ENCODE measurements around the gene PPIA.
"Not testable (repeated sequence)": the region's sequence is repeated elsewhere in the genome, so short reads cannot be mapped to it uniquely, and the experiment has no call there.

The PPIA gene

DNA sequence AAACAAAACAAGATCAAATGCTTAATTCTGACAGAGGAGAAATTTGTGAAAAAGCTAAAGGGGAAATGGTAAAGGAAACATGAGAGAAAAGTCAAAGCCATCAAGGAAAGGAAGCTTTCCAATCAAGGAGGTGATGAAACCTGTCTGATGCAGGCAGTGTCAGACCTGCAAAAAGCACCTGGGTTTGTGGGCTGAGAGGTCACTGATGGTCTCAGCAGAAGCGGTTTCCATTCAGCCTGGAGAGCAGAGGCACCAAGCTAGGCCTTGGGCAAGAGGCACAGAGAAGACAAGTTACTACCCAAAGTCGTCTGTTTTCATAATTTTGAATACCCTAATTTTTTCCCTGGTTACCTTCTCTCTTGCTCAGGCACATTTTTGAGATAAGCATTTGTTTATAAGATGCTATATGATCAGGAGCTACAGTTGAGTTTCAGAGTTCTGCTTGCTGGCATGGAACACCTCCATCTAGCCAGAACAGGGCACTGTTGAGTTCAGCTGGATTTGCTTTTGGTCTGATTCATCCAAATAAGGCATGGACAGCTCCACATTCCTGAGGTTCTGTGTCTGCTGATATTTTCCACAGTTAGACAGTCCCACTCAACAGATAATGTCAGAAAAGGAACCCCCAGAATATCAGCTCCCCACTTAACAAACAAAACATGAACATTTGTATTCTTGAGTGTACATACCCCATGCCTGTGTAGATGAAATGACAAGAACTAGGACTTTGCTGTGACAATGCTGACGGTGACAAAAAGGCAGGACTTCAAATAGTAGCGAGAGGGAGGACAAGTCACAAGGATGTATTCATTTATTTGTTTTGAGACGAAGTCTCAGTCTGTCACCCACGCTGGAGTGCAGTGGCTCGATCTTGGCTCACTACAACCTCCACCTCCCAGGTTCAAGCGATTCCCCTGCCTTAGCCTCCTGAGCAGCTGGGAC lies 4.9 kb upstream of the PPIA start:
- no peak for DNase-seq

DNA sequence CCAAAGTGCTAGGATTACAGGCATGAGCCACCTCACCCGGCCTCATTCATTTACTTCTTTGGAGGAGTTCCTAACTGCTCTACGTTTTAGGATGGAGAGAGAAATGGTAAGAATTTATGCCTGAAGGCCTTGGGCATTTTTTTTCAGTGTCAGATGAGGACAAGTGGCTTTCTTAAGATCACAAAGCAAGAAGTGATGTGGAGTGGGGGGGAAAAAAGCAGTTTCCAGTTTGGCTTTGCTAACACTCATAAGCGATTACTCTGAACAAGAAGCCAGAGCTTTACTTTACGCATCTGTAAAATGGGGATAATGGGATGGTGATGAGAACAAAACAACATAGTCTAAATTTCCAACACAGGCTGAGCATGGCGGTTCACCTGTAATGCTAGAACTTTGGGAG lies 2.6 kb upstream of the PPIA start:
- DNase-seq, result no peak

DNA sequence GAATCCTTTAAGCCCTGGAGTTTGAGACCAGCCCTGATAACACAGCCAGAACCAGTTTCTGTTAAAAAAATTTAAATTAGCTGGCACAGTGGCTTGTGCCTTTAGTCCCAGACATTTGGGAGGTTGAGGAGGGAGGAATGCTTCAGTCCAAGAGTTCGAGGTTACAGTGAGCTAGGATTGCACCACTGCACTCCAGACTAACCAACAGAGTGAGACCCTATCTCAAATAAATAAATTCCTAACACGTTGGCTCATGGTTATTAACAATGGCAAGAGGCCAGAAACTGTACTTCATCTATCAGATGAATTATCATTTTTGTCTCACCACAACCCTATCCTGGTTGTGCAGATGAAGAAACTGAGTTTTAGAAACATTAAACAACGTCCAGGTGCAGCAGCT lies 2.1 kb upstream of the PPIA start:
- DNase-seq, result no peak

DNA sequence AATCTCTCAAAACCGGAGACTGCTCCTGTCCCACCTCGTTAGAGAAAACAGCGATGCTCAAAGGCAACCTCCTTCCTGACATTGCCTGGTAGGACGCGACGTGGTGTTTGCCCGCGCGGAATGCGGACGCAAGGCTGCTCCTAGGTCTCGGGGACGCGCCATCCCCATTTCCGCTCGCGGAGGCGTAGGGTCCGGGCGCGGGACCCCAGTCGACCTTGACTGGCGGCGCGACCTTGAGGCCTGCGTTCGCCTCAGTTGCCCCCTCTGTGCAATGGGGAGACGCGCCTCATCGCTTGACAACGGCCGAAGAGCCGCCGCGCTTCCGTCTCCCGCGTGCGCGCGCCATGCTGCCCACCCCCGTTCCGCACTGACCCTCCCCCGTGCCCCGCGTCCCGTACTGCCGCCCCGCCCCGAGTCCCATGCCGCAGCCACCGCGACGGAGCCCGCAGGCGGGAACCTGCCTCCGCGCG lies 412 bp upstream of the PPIA start:
- no peak for DNase-seq

DNA sequence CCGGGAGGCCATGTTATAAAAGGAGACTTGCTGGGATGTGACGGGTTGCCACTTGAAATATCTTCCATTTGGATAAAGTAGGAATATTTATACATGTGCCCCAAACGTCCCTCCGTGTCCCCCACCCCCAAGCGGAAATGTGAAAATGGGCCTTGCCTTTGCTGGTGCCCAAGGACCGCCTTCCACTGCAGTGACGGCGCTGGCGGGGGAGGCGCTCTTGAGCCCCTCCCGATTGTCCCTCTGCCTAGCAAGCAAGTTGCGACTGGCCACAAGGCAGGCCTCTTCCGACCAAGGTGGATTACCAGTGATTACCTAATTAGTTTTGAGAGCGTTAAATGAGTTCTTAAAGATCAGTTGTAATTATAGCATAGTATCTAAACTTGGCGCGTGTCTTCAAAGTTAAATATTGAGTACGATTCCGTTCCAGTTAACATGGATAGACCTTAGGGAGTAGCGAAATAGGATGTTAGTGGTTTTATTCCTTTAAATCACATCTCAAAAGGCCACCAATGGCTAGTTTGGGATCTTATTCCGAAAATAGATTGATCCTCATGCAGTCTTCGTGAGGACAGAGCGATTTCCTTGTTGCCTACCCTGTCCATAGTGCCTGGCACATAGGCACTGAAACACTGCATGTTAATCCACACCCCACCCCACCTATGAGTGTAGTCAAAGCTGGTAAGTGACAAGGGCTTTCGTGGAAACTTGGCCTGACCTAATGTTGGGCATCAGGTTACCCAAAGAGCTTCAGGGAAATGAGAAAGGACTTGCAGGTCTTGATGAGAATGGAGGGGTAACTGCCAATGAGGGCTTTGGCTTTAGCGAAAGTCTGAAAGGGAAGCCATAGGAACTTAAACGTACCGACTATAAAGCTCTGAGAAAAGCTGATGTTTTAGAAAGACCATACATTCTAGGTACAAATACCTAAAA lies 1.1 kb downstream of the PPIA start:
- DNase-seq, result peak; percentile 89

DNA sequence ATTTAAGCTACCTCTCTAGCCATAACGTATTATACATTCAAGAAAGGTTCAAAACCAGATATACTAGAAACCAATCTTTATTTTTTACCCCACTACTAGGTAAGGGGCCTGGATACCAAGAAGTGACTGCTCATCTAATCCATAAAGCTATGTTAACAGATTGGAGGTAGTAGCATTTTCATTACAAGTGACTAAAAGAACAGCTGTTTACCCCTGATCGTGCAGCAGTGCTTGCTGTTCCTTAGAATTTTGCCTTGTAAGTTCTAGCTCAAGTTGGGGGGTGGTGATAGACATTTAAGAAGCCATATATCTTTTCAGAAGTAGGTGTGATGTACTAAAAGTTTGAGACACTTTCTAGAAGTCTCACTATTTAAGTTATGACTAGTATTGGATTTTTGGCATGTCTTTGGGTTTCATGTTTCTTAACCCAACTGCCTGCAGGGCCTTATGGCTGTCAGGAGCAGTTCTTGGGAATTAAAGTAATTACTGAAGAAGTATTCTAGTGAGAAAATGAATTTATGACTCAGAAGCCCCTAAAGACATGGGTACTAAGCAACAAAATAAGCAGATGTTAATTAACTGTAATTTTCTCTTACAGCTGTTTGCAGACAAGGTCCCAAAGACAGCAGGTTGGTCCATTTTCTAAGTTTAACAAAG lies 2.3 kb downstream of the PPIA start:
- DNase-seq, result no peak

DNA sequence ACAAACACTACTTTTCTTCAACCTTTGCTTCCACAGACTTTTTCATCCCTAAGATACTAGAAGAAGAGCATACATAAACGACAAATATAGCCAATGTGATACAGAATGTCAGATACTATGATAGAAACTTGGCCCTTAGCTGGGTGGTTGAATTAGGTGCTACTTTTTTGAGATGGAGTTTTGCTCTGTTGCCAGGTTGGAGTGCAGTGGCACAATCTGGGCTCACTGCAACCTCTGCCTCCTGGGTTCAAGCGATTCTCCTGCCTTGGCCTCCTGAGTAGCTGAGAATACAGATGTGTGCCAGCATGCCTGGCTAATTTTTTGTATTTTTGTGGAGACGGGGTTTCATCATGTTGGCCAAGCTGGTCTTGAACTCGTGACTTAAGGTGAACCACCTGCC lies 3.5 kb downstream of the PPIA start:
- no peak for DNase-seq

DNA sequence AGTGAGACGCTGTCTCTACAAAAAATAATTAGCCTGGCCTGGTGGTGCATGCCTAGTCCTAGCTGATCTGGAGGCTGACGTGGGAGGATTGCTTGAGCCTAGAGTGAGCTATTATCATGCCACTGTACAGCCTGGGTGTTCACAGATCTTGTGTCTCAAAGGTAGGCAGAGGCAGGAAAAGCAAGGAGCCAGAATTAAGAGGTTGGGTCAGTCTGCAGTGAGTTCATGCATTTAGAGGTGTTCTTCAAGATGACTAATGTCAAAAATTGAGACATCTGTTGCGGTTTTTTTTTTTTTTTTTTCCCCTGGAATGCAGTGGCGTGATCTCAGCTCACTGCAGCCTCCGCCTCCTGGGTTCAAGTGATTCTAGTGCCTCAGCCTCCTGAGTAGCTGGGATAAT lies 5.4 kb downstream of the PPIA start:
- DNase-seq, result no peak

DNA sequence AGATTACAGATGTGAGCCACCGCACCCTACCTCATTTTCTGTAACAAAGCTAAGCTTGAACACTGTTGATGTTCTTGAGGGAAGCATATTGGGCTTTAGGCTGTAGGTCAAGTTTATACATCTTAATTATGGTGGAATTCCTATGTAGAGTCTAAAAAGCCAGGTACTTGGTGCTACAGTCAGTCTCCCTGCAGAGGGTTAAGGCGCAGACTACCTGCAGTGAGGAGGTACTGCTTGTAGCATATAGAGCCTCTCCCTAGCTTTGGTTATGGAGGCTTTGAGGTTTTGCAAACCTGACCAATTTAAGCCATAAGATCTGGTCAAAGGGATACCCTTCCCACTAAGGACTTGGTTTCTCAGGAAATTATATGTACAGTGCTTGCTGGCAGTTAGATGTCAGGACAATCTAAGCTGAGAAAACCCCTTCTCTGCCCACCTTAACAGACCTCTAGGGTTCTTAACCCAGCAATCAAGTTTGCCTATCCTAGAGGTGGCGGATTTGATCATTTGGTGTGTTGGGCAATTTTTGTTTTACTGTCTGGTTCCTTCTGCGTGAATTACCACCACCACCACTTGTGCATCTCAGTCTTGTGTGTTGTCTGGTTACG lies 6.0 kb downstream of the PPIA start:
- no peak for DNase-seq

DNA sequence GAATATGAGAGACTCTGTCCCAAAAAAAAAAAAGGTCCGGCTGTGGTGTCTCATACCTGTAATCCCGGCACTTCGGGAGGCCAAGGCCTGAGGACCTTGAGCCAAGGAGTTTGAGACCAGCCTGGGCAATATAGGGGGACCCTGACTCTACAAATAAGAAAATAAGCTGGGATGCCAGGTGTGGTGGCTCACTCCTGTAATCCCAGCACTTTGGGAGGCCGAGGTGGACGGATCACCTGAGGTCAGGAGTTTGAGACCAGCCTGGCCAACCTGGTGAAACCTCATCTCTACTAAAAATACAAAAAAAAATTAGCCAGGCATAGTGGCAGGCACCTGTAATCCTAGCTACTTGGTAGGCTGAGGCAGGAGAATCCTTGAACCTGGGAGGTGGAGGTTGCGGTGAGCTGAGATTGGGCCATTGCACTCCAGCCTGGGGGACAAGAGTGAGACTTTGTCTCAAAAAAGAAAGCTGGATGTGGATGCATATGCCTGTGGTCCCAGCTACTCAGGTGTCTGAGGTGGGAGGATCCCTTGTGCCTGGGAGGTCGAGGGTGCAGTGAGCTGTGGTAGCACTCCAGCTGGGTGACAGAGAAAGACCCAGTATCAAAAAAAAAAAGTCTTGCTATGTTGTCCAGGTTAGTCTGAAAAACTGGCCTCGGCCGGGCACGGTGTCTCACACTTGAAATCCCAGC lies 7.5 kb downstream of the PPIA start:
- not testable (repeated sequence) for DNase-seq

DNA sequence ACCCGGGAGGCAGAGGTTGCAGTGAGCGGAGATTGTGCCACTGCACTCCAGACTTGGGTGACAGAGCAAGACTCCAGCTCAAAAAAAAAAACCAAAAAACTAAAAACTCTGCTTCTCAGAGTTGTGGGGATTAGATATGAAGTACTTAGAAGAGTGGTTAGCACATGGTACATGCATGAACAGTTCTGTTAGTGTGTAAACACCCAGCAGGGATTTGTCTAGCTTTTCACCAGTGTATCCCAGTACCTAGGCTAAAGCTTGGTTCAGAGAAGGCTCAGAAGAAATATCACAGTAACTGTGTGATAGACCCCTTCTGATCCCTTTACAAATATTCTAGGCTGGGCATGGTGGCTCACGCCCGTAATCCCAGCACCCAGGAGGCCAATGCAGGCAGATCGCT lies 9.5 kb downstream of the PPIA start:
- DNase-seq, result no peak

DNA sequence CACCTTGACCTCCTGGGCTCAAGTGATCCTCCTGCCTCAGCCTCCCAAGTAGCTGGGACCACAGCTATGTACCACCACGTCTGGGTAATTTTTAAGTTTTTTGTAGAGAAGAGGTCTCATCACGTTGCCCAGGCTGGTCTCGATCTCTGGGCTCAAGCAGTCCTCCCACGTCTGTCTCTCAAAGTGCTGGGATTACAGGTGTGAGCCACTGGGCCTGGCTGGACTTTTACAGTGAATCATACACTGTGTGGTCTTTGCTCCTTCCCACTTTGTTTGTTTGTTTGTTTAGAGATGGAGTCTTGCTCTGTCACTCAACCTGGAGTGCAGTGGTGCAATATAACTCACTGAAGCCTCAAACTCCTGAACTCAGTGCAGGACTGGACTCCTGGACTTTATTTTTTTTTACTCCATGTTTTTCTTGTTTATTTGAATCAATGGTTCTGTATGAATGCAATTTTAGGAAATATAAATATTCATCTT lies 12.5 kb downstream of the PPIA start:
- no peak for DNase-seq

DNA sequence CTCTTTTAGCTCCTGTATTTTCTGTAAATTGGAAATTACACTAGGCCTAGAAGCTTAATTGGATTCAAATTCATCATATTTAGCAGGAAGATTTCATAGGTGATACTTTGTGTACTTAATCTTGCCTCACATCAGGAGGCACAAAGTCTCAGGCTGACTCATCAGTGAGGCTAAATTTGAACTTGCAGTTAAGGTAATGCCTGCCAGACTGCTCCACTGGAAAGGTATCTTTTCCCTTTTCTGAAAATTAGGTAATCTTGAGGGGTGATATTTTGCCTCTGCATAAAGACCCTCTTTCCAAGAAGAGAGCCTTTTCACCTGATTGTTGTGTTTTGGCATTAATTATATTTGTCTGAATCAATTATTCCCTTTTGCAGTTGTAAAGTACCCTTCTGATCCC lies 14.6 kb downstream of the PPIA start:
- DNase-seq, result no peak

DNA sequence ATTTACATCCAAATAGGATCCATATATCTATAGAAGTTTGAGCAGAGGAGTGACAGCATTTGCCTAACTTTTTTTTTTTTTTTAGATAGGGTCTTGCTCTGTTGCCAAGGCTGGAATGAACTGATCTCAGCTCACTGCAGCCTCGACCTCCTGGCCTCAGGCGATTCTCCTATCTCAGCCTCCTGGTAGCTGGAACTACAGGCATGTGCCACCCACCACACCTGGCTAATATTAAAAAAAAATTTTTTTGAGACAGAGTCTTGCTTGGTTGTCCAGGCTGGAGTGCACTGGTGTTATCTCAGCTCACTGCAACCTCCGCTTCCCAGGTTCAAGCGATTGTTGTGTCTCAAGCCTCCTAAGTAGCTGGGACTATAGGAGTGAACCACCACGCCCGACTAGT lies 15.1 kb downstream of the PPIA start:
- no peak for DNase-seq

DNA sequence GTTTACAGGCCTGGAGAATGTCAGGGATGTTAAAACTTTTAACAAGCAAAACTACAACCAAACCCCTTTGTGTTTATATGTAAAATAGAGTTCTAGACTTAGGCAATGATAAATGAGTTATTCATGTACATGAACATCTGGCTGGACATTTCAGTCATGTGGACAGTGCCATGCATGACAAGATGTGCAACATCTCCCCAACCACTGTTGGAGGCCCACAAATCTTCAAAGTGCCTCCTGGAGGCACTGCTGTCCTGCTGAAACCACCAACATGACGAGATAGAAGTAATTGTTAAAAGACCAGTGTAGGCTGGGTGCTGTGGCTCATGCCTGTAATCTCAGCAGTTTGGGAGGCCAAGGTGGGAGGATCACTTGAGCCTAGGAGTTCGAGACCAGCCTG lies 18.4 kb downstream of the PPIA start:
- no peak for DNase-seq

DNA sequence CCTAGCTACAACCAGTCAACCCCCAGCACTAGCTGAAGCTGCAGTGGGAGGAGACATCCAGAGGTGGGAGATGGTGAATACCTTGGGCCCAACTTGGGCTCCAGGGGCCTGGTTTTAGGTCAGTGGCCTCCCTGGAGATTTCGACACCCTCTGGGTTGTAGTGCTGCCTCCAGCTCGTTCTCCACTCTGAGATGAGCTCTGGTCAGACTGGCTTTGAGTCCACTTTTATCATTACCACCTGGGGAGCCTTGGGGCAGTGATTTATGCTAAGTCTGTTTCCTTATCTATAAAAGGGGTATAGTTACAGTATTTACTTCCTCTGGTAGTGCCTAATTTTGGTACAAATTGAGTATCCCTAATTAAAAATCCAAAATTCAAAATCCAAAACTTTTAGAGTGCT lies 22.8 kb downstream of the PPIA start:
- no peak for DNase-seq

DNA sequence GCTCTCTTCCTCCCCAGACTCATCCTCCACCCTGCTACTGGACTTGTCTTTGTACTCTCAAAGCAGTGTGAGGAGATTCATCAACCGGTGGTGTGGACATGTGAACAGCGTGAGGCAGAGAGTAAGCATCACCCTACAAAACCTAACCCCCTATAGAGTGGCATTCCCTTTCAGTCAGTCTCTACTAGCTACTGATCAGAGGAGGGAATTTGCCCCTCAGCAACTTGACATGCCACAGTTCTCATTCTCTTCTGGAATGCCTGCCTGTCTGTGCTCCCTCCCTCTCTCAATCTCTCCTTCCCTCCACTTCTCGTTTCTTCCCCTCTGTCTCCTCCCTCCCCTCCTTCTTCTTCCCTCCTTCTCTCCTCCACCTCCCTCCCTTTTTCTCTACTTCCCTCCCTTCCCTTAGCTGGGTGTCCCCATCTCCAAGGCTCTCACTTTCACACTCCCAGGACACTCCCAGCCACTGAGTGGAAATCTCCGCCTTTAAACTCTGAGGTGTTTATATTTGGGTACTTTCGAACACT lies 26.8 kb downstream of the PPIA start:
- DNase-seq, result no peak

DNA sequence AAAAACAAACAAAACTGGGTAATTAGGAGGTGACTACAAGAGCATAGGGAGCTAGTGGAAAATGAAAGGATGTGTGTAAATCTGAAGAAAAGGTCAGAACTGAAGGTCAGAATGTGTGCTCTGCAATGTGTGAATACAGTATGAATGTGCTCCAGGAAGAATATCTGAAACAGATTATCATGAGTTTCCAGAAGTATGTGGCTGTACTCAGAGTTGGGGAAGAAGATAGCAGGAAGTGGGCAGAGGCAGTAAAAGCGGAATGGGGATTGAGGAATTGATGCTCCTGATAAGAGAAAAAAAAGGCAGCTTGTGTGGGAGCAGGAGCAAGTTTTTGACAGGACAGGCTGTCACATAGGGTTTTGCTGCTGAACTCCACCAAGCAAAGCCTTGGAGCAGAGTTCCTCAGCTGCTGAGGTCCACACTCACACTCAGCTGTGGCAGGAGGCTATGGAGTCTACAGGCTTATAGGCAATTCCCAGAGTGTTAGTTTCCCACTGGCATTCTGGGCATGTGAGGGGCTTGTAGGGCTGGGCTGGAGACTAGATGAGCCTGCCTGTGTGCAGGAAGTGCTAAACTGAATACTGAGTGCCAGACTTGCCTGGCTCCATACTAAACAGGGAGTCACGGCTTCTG lies 28.5 kb downstream of the PPIA start:
- DNase-seq, result no peak

DNA sequence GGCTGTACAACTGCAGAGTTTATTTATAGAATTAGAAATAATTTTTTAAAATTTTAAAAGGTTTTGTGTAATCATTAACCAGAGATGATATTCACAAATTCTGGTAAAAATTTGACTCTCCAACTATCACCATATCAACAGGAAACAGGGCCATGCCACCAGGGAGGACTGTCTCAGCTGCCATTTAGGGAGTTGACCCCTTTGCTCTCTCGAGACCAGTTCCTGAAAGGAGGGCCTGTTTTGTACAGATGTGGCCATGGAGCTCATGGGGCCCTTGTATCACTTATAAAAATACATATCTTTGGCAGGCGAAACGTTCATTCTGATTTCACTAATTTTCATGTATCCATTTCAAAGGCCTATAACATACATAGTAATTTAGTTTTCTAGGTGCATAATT lies 31.1 kb downstream of the PPIA start:
- no peak for DNase-seq

DNA sequence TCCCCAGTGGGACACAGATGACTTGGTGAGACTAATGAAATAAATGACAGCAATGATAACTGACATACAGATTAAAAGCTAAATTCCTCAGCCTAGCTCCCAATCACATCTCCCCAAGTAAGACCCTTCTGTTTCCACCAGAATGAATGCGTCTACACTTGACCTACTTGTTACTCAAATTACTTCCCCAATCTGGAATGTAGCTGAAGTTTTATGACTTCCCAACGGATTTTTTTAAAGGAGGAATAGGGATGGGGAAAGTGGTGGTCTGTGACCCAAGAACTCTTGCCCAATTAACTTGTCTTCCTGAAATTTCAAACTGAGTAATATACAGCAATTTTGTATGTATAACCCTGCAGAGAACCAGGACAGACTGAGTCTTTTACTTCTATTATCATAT lies 42.3 kb downstream of the PPIA start:
- DNase-seq, result no peak

DNA sequence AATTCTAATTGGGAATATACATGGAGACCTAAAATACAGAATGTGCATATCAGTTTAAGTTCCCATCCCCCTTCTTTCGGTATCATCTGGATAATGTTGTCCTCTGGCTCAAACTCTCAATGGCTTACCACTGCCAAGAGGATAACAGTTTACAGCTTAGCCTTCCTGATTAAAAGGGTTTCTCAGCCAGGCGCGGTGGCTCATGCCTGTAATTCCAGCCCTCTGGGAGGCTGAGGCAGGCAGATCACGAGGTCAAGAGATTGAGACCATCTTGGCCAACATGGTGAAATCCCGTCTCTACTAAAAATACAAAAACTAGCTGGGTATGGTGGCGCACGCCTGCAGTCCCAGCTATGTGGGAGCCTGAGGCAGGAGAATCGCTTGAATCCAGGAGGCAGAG lies 46.2 kb downstream of the PPIA start:
- not testable (repeated sequence) for DNase-seq

Data from CD4-positive, alpha-beta T cell treated with Interleukin-12 subunit alpha and Interleukin-12 subunit beta, for 1 hour (primary cell).